H1 (cell line): ENCODE measurements around the gene ATAT1. TPM values are rescaled to one million over a fixed set of nuclear protein-coding genes. Genes with fewer than 3 reads are reported as not detected.

Experiments
- CTCF ChIA-PET: fragments of 300-600 bp; sonication (Branson Sonifier 250); formaldehyde crosslinking; loops from one replicate; lab custom pipeline; 2021; ENCODE audit not compliant: partially characterized antibody; lab: Charles Lee
- POLR2A ChIA-PET: fragments of 300-600 bp; sonication (Branson Sonifier 250); formaldehyde crosslinking; loops from one replicate; lab custom pipeline; 2021; ENCODE audit warnings: inconsistent platforms; ENCODE audit not compliant: partially characterized antibody; lab: Charles Lee
- DNase-seq, 2 experiments: peaks; one replicate each; pipeline versions ENCODE4 v3.0.0 to v3.0.0-alpha.2; 2010 to 2022; ENCODE audit warnings: low spot score in 2 of 2, low read depth in 1 of 2, mixed read lengths in 1 of 2
- FAIRE-seq: peaks from 2 replicates; lab custom pipeline; 2011; peaks lifted over from hg19 to GRCh38; lab: Jason Lieb, UNC
- H2AFZ ChIP-seq: 2 replicates; pipeline ENCODE4 v1.8.1; 2012; ENCODE audit warnings: low read length, inconsistent platforms
- H2AK5ac ChIP-seq: 2 replicates; pipeline ENCODE4 v1.6.1; 2013; ENCODE audit warnings: low read depth, low read length
- H2BK120ac ChIP-seq: replicated peaks from 2 replicates; pipeline ENCODE3; 2013; ENCODE audit warnings: low read depth, low read length, inconsistent platforms
- H2BK12ac ChIP-seq: 2 replicates; pipeline ENCODE4 v1.6.1; 2013; ENCODE audit warnings: low read depth, low read length
- H2BK15ac ChIP-seq: 2 replicates; pipeline ENCODE4 v1.6.1; 2013; ENCODE audit warnings: low read length
- H2BK20ac ChIP-seq: 2 replicates; pipeline ENCODE4 v1.6.1; 2013; ENCODE audit warnings: low read length
- H2BK5ac ChIP-seq: 2 replicates; pipeline ENCODE4 v1.6.1; 2013; ENCODE audit warnings: low read depth, low read length
- H3K14ac ChIP-seq: 2 replicates; pipeline ENCODE4 v1.6.1; 2013; ENCODE audit warnings: inconsistent platforms; ENCODE audit not compliant: insufficient read length
- H3K18ac ChIP-seq: 2 replicates; pipeline ENCODE4 v1.6.1; 2013; ENCODE audit warnings: low read length; ENCODE audit errors: extremely low read depth
- H3K23ac ChIP-seq: 2 replicates; pipeline ENCODE4 v1.6.1; 2013; ENCODE audit warnings: inconsistent platforms; ENCODE audit not compliant: insufficient read length
- H3K23me2 ChIP-seq: 2 replicates; pipeline ENCODE4 v1.6.1; 2013; ENCODE audit warnings: low read depth, low read length
- H3K27ac ChIP-seq: 2 replicates; pipeline ENCODE4 v1.6.1; 2011; ENCODE audit warnings: low read depth, low read length, inconsistent platforms
- H3K27me3 ChIP-seq, 4 experiments: replicated peaks in 1 of 4; 1 replicate in 1 of 4; 2 replicates in 3 of 4; pipeline versions ENCODE4 v1.6.1 to v1.8.1; 2011 to 2013; ENCODE audit warnings: low read length in 3 of 4, mild to moderate bottlenecking in 3 of 4, inconsistent platforms in 2 of 4, mixed read lengths in 2 of 4, moderate library complexity in 1 of 4; ENCODE audit not compliant: control insufficient read depth in 3 of 4, insufficient read depth in 3 of 4; ENCODE audit errors: extremely low read depth in 1 of 4
- H3K36me3 ChIP-seq, 4 experiments: 2 replicates each; pipeline versions ENCODE4 v1.6.1 to v1.8.1; 2011 to 2013; ENCODE audit warnings: mild to moderate bottlenecking in 4 of 4, low read length in 3 of 4, moderate library complexity in 2 of 4, control low read depth in 1 of 4, inconsistent platforms in 1 of 4; ENCODE audit not compliant: insufficient read depth in 4 of 4, control insufficient read depth in 2 of 4
- H3K4ac ChIP-seq: replicated peaks from 2 replicates; pipeline ENCODE3; 2013; ENCODE audit warnings: low read length, low read depth, mixed read lengths, inconsistent platforms; ENCODE audit not compliant: insufficient read length
- H3K4me1 ChIP-seq, 4 experiments: replicated peaks in 1 of 4; 1 replicate in 1 of 4; 2 replicates in 3 of 4; pipeline versions ENCODE4 v1.6.1 to v1.8.1; 2011 to 2013; ENCODE audit warnings: low read length in 3 of 4, inconsistent platforms in 2 of 4, mixed read lengths in 1 of 4; ENCODE audit not compliant: insufficient read depth in 4 of 4, control insufficient read depth in 3 of 4
- H3K4me2 ChIP-seq, 2 experiments: 2 replicates each; pipeline versions ENCODE4 v1.6.1 to v1.8.1; 2011 to 2013; ENCODE audit warnings: low read depth in 2 of 2, low read length in 2 of 2, control low read depth in 1 of 2, inconsistent platforms in 1 of 2, mild to moderate bottlenecking in 1 of 2; ENCODE audit not compliant: insufficient read depth in 1 of 2
- H3K4me3 ChIP-seq, 4 experiments: fragments of 200-600, 300-600 bp in 1 of 4; sonication (generic), shearing (Covaris generic), sonication (Bioruptor Twin) in 1 of 4; 2 replicates each; pipeline versions ENCODE4 v1.5.1 to v1.8.1; 2011 to 2016; ENCODE audit warnings: low read length in 4 of 4, low read depth in 3 of 4, control low read depth in 2 of 4, inconsistent platforms in 2 of 4, mild to moderate bottlenecking in 2 of 4, mixed read lengths in 1 of 4, moderate library complexity in 1 of 4; ENCODE audit not compliant: insufficient read depth in 2 of 4; ENCODE audit errors: extremely low read depth in 1 of 4
- H3K56ac ChIP-seq: replicated peaks from 2 replicates; pipeline ENCODE3; 2013; ENCODE audit warnings: low read depth, mild to moderate bottlenecking, mixed read lengths, low read length, inconsistent platforms; ENCODE audit not compliant: insufficient read length
- H3K79me1 ChIP-seq: 2 replicates; pipeline ENCODE4 v1.6.1; 2013; ENCODE audit warnings: low read depth, low read length, control low read depth
- H3K79me2 ChIP-seq, 2 experiments: 2 replicates each; pipeline versions ENCODE4 v1.6.1 to v1.8.1; 2012 to 2013; ENCODE audit warnings: low read length in 2 of 2, mild to moderate bottlenecking in 2 of 2, inconsistent platforms in 1 of 2; ENCODE audit not compliant: insufficient read depth in 2 of 2, control insufficient read depth in 1 of 2
- H3K9ac ChIP-seq, 4 experiments: replicated peaks in 1 of 4; 1 replicate in 1 of 4; 2 replicates in 3 of 4; pipeline versions ENCODE4 v1.6.1 to v1.8.1; 2011 to 2013; ENCODE audit warnings: low read depth in 3 of 4, low read length in 3 of 4, control low read depth in 2 of 4, mild to moderate bottlenecking in 2 of 4, moderate library complexity in 2 of 4, inconsistent platforms in 1 of 4; ENCODE audit errors: extremely low read depth in 1 of 4
- H3K9me3 ChIP-seq, 2 experiments: 2 replicates each; pipeline versions ENCODE4 v1.6.1 to v1.8.1; 2012 to 2013; ENCODE audit warnings: mild to moderate bottlenecking in 2 of 2, moderate library complexity in 2 of 2, control low read depth in 1 of 2, inconsistent platforms in 1 of 2, low read depth in 1 of 2, low read length in 1 of 2, mixed read lengths in 1 of 2; ENCODE audit not compliant: insufficient read depth in 2 of 2
- H4K20me1 ChIP-seq, 2 experiments: replicated peaks in 1 of 2; 2 replicates each; pipeline versions ENCODE3 to v1.8.1; 2011 to 2013; ENCODE audit warnings: inconsistent platforms in 2 of 2, low read length in 2 of 2, mild to moderate bottlenecking in 1 of 2; ENCODE audit not compliant: insufficient read depth in 2 of 2, control insufficient read depth in 1 of 2
- H4K5ac ChIP-seq: 2 replicates; pipeline ENCODE4 v1.6.1; 2013; ENCODE audit warnings: low read length, low read depth, mixed read lengths, inconsistent platforms; ENCODE audit not compliant: insufficient read length
- H4K8ac ChIP-seq: 2 replicates; pipeline ENCODE4 v1.8.0; 2013; ENCODE audit warnings: mild to moderate bottlenecking, moderate library complexity, low read length, inconsistent platforms; ENCODE audit not compliant: insufficient read depth; ENCODE audit errors: extremely low read depth
- H4K91ac ChIP-seq: replicated peaks from 2 replicates; pipeline ENCODE3; 2013; ENCODE audit warnings: low read length, mixed read lengths, inconsistent platforms; ENCODE audit not compliant: insufficient read length
- POLR2A ChIP-seq, 2 experiments: IDR thresholded peaks; 1 replicate in 1 of 2; 2 replicates in 1 of 2; pipeline ENCODE4 v1.6.1; 2011; ENCODE audit warnings: low read depth in 2 of 2, low read length in 2 of 2, mild to moderate bottlenecking in 2 of 2; ENCODE audit errors: control extremely low read depth in 1 of 2
- RFX5 ChIP-seq: IDR thresholded peaks from 2 replicates; pipeline ENCODE4 v1.6.1; 2011; ENCODE audit warnings: low read depth, low read length, improper control_type of control experiment, borderline replicate concordance
- WGBS, 2 experiments: shearing (Covaris generic) in 1 of 2; methylation state at CpG; one replicate each; pipeline versions ENCODE4 v1.1.6 to v1.1.7; 2013 to 2015; ENCODE audit warnings: low lambda C conversion rate in 2 of 2, mixed read lengths in 2 of 2, inconsistent platforms in 1 of 2, low coverage in 1 of 2, missing lambda C conversion rate in 1 of 2; ENCODE audit not compliant: insufficient replicate concordance in 2 of 2, insufficient coverage in 1 of 2, insufficient read length in 1 of 2; ENCODE audit errors: extremely low coverage in 1 of 2, missing lambda C conversion rate in 1 of 2; 5-methylcytosine and 5-hydroxymethylcytosine counted together
- polyA plus RNA-seq, 7 experiments: library from polyadenylated mRNA; depleted of rRNA in 3 of 7; stranded (reverse) in 5 of 7; unstranded in 2 of 7; fragments of >200 nt in 5 of 7; fragments of 200-250 nt in 2 of 7; gene quantifications; 1 replicate in 5 of 7; 2 replicates in 1 of 7; 4 replicates in 1 of 7; pipeline versions ENCODE4 v1.2.1 to v1.2.3, GENCODE V29; 2011 to 2013; ENCODE audit warnings: missing spikeins in 2 of 7, mixed read lengths in 2 of 7
- total RNA-seq: library from RNA; stranded (reverse); fragmentation: NEBNext Ultra II Directional; extraction: Animal tissue kit (Norgen Biotek cat#: 25700); gene quantifications from 2 replicates; pipeline ENCODE4 v1.2.1, GENCODE V29; 2021

The ATAT1 gene
- total and polyA plus RNA-seq, 2 of the 8 experiments (the other 6 are each of a cell fraction or from before 2014, with no cell fraction given) = 14.4 to 14.6 TPM

DNA sequence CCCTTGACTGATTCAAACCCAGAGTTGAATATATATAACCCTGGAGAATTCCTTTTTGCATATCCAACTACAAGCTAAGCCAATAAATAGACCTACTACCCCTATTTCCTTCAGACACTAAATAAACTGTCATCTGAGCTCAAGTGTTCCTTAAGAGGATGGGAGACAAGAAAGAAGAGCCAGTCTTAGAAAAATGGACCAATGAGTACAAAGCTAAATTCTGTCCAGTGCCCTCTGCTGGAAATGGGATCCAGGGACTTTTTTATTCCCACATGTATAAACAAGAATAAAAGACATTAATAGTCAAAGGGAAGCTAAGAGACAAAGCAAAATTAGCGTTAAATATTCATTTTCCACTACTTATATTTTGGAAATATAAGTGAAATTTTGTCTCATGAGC lies 14.5 kb upstream of the ATAT1 start:
- Histone ChIP-seq H3K23me2 (peaks cover 10% of the 10 kb centered on the region), H3K27ac (no peak overlapping the region), H4K91ac (no peak overlapping the region), H3K27me3 (no peaks in the 10 kb centered on the region), H2AFZ (no peak overlapping the region), H3K23ac (no peak overlapping the region), H4K8ac (no peak overlapping the region), H3K4ac (no peak overlapping the region), H2BK5ac (no peak overlapping the region), H2BK12ac (no peak overlapping the region), H4K5ac (no peak overlapping the region), H3K18ac (no peak overlapping the region), H2BK15ac (no peak overlapping the region), H3K4me3 (no peak overlapping the region), H3K4me1 (peaks cover 0 to 6% (median 3%) of the 10 kb centered on the region in 4 experiments; a peak in 4 of 7 replicates), H2BK20ac (no peak overlapping the region), H3K79me2 (peaks cover 4 to 60% of the 10 kb centered on the region in 2 experiments; a peak in 3 of 4 replicates), H3K79me1 (peaks cover 8% of the 10 kb centered on the region; the same call in 1 of the 2 replicates), H2BK120ac (no peak overlapping the region), H3K36me3 (peaks cover 18 to 68% (median 36%) of the 10 kb centered on the region in 4 experiments)
- POLR2A ChIA-PET = interaction anchor here (1.1 to 4.8 kb wide), 20 partner anchors 16 to 132 kb away, joined by 3 to 443 read pairs (median 7); partner anchors contain the start of genes ABCF1, ATAT1, C6orf136 and GNL1
- CTCF ChIA-PET = interaction anchor here (0.8 to 2.4 kb wide), 8 partner anchors 13 to 130 kb away, joined by 3 to 17 read pairs (median 6); partner anchors contain the start of genes ATAT1 and DHX16
- WGBS, 2 experiments = 88% methylated on average over 1 of the region's 1 CpG; no CpG with 5 or more reads in 1 of the 2 experiments
- FAIRE-seq (no peak), DNase-seq (no peak)
- TF ChIP-seq RFX5 (no peak), POLR2A (IDR thresholded peaks at IDR 0.05; ENCODE audit: control extremely low read depth in 1 of 2, low read depth in 2 of 2, low read length in 2 of 2) (peak in 1 of 2 experiments; percentile 12; a peak in 1 of 3 replicates)
- TF ChIP-seq, all 59 proteins: peak for 1
- Histone ChIP-seq H3K9me3 (no peaks in the 10 kb centered on the region), H4K20me1 (peaks cover 4 to 6% of the 10 kb centered on the region in 2 experiments), H3K14ac (no peak overlapping the region), H3K56ac (no peak overlapping the region), H2AK5ac (no peak overlapping the region), H3K4me2 (no peak overlapping the region; a peak in 1 of 4 replicates), H3K9ac (no peak overlapping the region)
